Pulmonary artery endothelial cell (primary cell): ENCODE data around the gene NFATC2IP. TPM values are rescaled to one million over a fixed set of nuclear protein-coding genes. Genes with fewer than 3 reads are reported as not detected.
A peak's percentile ranks its signal among the peaks of the same experiment; 100 is the strongest.
"Not testable (repeated sequence)": the region's sequence is repeated elsewhere in the genome, so short reads cannot be mapped to it uniquely, and the experiment has no call there.

ENCODE experiments used
- DNase-seq: peaks from one replicate; pipeline ENCODE4 v3.0.0-alpha.2; 2011; ENCODE audit warnings: low read depth, low spot score
- total RNA-seq: library from RNA; depleted of rRNA; stranded (reverse); fragments of >200 nt; gene quantifications from 2 replicates; pipeline ENCODE4 v1.2.3, GENCODE V29; 2014

NFATC2IP gene
- total RNA-seq, 1 donor from 2014 or later = 20.5 TPM

- no peak for DNase-seq
These were observed 16.4 kb downstream of the NFATC2IP start for GRCh38 chr16:28967156-28967555.

GRCh38 chr16:28969696-28970095 is 19.0 kb downstream of the NFATC2IP start:
- DNase-seq = not testable (repeated sequence)

GRCh38 chr16:28974007-28974436 is 23.3 kb downstream of the NFATC2IP start:
- DNase-seq = peak; percentile 30

- DNase-seq = peak; percentile 92
These were observed 23.9 kb downstream of the NFATC2IP start, which contains the start of gene SPNS1 for GRCh38 chr16:28974437-28975157. Gene SPNS1, plus strand, starts transcription at chr16:28974778. Its CDS starts 374 bp downstream, at chr16:28975152.

GRCh38 chr16:28975158-28975599 is 24.4 kb downstream of the NFATC2IP start:
- DNase-seq = no peak

- no peak for DNase-seq
These were observed 27.2 kb downstream of the NFATC2IP start for GRCh38 chr16:28977703-28978662.

GRCh38 chr16:28980330-28980729 is 29.6 kb downstream of the NFATC2IP start:
- DNase-seq = not testable (repeated sequence)

- no peak for DNase-seq
These were observed 30.2 kb downstream of the NFATC2IP start for GRCh38 chr16:28980929-28981328.

GRCh38 chr16:28981517-28981916 is 30.8 kb downstream of the NFATC2IP start:
- no peak for DNase-seq

GRCh38 chr16:28982418-28982817 is 31.7 kb downstream of the NFATC2IP start:
- no peak for DNase-seq

- DNase-seq = no peak
These were observed 32.2 kb downstream of the NFATC2IP start for GRCh38 chr16:28982949-28983348.

- no peak for DNase-seq
These were observed 32.9 kb downstream of the NFATC2IP start for GRCh38 chr16:28983644-28984043.

- DNase-seq = no peak
These were observed 33.4 kb downstream of the NFATC2IP start for GRCh38 chr16:28984091-28984490.

- DNase-seq = no peak
These were observed 33.9 kb downstream of the NFATC2IP start, which contains the start of gene LAT for GRCh38 chr16:28984619-28985135. Gene LAT, plus strand, starts transcription at chr16:28985052. Its CDS starts 366 bp downstream, at chr16:28985418.

GRCh38 chr16:28985211-28986041 is 34.7 kb downstream of the NFATC2IP start:
- no peak for DNase-seq

- DNase-seq = no peak
These were observed 35.3 kb downstream of the NFATC2IP start for GRCh38 chr16:28986046-28986445.

GRCh38 chr16:28986492-28986891 is 35.8 kb downstream of the NFATC2IP start:
- no peak for DNase-seq

- DNase-seq = no peak
These were observed 36.6 kb downstream of the NFATC2IP start for GRCh38 chr16:28987170-28987853.

GRCh38 chr16:28989363-28989762 is 38.6 kb downstream of the NFATC2IP start:
- no peak for DNase-seq

- DNase-seq = no peak
These were observed 39.8 kb downstream of the NFATC2IP start for GRCh38 chr16:28990375-28991040.
